HG03139 (cell line): ENCODE results near the gene NUDT16L1.
A peak's percentile ranks its signal among the peaks of the same experiment; 100 is the strongest.
"Not testable (repeated sequence)": the region's sequence is repeated elsewhere in the genome, so short reads cannot be mapped to it uniquely, and the experiment has no call there.

Source experiments
- ATAC-seq: cut with Tn5 transposase; IDR thresholded peaks from one replicate; pipeline ENCODE4 v1.9.1; 2021; ENCODE audit not compliant: unreplicated experiment

Gene NUDT16L1

DNA sequence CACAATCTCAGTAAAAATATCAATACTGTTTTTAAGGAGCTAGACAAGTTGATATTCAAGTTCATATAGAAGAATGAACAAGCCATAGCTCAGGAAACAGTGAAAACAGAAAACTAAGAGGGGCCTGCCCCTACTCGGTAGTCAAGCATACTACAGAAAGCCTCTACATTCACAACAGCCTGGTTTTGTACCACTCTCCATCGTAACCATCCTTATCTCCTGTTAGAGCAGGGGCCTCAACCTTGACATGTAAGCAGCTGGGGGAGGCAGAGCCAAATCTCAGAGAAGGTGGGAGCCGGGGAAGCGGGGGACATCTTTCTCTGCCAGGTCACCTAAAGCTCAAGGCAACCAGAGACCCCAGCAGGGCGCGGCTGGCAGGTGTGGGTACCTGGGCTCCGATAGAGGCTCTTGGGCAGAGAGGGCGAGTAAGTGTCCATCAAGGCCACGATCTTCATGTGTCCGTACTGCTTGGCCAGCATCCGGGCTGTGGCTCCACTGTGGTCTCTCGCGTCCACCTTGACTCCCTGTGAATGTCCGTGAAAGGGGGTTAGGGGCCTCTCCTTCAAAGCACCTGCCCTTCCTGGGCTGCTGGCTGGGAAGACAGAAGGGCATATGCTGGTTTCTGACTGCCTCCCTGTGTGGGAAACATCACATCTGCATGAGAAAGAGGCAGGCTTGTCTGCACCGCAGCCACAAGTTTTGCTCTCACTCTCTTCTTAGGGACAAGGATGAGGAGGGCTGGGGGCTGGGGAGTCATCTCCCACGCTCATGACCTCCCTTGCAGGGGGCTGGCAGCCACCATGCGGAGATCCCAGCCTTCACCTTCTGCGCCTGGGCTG lies 20.5 kb downstream of the NUDT16L1 start:
- no peak for ATAC-seq

GRCh38 chr16:4714996-4715395 lies 21.6 kb downstream of the NUDT16L1 start:
- no peak for ATAC-seq

DNA sequence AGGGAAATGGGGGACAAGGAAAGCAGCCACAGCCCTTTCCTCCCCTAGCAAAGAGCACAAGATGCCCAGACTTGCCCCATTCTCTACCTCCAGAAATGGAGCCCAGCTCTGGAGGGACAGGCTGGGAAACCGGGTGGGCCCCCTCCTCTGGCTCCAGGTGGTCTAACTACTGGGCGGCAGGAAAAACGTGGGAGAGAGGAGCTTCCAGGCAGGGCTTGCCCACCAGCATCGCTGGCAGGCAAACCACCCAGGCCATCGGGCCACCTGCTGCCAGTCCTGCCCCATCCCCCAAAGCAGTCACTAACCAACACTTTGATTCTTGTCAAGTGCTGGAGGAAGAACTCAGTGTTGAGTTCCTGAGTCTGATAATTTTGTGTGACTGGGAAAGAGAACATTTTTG lies 25.1 kb downstream of the NUDT16L1 start:
- no peak for ATAC-seq

GRCh38 chr16:4723071-4723767 lies 29.9 kb downstream of the NUDT16L1 start:
- no peak for ATAC-seq

DNA sequence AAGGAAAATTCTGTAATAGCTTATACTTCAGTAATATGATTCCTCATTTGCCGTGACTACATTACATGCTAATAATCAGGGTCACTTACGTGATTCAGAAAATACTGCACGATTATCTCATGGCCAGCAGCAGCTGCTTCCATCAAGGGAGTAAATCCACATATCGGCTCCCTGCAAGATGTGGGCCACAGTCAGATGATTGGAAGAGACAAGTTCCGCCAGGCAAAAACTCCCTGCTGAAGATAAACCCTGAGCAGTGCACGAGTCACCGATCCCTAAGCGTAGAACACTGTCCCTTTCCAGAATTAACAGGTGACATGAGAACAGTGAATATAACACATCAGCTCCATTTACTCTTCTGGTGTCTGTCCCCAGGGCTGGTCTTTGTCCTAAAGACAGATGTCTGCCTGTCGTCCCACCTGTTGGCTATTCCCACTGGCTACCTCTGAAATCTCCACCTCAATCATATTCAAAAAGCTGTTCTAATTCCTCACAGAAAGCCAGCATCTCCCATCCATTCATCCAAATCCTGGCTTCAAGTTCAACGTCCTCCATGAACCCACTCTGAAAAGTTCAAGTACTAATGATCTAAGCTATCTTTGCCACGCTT lies 31.4 kb downstream of the NUDT16L1 start:
- no peak for ATAC-seq

- ATAC-seq: no peak
Observed at GRCh38 chr16:4726616-4727015, 33.3 kb downstream of the NUDT16L1 start.

- ATAC-seq: no peak
Observed at GRCh38 chr16:4728676-4729075, 35.3 kb downstream of the NUDT16L1 start.

DNA sequence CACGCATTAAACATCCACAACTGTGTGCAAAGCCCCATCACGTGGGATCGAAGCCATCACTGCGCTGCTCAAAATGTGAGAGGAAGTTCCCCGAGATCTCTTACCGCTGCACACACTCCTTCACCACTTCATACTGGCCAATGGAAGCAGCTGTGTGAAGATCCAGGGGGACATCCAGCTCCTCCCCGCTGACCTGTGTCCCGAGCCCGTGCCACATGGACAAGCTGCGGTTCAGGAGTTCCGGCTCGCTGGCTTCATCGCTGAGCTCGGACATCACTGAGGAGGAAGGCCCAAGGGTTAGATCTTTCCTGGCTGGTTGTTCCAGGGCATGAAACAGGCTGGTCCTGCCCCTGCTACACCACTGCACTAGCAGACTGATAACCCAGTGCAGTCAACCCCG lies 36.5 kb downstream of the NUDT16L1 start:
- ATAC-seq: no peak

DNA sequence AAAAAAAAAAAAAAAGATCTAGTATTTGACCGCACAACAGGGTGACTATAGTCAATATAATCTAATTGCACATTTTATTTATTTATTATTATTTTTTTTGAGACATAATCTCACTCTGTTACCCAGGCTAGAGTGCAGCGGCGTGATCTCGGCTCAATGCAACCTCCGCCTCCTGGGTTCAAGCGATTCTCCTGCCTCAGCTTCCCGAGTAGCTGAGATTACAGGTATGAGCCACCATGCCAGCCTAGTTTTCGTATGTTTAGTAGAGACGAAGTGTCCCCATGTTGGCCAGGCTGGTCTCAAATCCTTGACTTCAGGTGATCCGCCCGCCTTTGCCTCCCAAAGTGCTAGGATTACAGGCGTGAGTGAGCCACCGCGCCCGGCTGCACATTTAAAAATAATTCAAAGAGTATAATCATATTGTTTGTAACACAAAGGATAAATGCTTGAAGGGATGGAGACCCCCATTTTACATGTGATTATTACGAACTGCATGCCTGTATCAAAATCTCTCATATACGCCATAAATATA lies 39.9 kb downstream of the NUDT16L1 start:
- ATAC-seq: no peak

- ATAC-seq: no peak
Observed at GRCh38 chr16:4733747-4734062, 40.3 kb downstream of the NUDT16L1 start.

- peak; percentile 73 for ATAC-seq
Observed at GRCh38 chr16:4734063-4734729, 40.8 kb downstream of the NUDT16L1 start, which contains the start of the genes ANKS3 and DNAAF8. Gene ANKS3, minus strand, starts transcription at chr16:4734271. Its CDS starts 4,122 bp downstream, at chr16:4730149. Gene DNAAF8, plus strand, starts transcription at chr16:4734537. Its CDS starts 1,978 bp downstream, at chr16:4736515.

DNA sequence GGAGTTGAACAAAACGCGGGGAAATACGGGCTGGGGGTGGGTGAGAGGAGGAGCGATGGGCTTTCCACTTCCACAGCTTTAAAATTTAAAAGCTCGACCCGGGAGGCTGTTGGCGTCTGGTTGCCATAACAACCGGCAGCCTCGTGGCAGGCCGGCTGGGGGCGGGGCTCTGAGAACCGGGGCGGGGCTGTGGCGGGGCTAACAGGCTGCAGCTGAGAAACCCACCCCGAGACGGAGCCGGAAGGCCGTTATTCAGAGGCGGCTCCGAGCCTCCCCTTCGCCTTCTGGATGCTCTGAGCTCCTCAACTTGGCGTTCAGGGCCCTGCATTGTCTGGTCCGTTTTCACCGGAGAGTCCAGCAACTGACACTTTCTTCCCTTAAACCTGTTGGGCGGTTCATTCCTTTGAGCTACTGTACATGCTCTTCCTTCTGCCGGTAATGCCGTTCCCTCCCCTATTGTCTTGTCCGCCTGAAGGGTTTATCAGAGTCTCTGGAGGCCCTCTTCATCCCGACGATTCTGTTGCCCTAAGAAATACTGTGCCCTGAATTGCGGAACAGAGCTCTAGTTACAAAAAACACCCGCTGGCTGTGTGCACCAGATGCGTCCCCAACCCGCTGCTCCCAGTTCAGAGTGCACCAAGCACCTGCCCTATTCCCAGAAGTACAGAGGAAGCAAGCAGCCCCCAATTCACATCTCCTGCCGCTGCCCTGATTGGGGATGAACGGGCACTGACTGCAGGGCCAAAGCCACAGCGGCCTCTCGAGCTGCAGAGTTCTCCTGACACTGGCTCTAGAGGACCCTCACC lies 41.6 kb downstream of the NUDT16L1 start:
- ATAC-seq: peak; percentile 45

DNA sequence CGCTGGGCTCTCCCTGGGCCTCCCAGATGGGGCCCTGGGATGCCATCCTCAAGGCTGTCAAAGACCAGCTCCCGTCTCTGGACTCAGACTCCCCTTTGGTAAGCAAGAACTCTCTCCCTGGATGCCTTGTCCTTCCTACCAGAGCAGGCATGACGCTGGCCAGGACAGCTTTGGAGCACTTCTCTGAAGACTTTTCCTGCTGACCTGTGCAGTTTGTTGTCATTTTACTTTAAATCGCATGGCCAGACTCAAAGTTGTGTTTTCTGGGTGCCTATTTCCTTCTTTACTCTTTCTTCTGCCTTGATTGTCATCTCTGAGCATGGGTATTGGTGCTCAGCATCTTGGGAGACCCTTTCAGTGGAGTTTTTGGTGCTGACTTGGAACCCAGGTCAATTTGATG lies 43.2 kb downstream of the NUDT16L1 start:
- ATAC-seq: no peak

DNA sequence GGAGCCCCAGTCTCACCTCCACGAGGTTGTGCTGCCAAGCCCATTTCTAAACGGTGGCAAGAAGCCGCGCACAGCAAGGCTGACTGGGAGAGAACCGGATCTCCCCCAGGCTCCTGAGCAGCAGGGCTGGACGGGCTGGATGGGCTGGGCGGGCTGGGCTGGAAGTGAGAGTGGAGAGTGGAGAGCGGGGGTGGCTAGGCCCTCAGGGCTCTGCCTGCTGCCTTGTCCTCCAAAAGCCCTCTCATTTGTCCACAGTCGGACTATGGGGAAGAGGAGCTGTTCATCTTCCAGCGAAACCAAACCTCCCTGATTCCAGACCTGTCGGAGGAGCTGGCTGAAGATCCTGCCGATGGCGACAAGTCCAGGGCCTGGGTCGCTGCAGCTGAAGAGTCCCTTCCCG lies 44.2 kb downstream of the NUDT16L1 start:
- ATAC-seq: no peak

DNA sequence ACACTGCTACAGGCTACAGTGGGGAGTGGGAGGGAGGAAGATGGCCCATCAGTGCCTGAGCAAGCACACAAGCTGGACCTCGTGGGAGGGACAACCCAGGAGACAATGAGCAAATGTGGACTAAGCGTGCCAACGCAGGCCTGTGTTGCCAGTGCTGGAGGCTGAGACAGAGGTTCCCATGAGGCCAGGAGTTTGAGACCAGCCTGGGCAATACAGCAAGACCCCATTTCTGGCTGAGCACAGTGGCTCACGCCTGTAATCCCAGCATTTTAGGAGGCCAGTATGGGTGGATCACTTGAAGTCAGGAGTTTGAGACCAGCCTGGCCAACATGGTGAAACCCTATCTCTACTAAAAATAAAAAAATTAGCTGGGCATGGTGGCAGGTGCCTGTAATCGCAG lies 45.0 kb downstream of the NUDT16L1 start:
- not testable (repeated sequence) for ATAC-seq

- no peak for ATAC-seq
Observed at GRCh38 chr16:4743226-4743878, 50.0 kb downstream of the NUDT16L1 start.

DNA sequence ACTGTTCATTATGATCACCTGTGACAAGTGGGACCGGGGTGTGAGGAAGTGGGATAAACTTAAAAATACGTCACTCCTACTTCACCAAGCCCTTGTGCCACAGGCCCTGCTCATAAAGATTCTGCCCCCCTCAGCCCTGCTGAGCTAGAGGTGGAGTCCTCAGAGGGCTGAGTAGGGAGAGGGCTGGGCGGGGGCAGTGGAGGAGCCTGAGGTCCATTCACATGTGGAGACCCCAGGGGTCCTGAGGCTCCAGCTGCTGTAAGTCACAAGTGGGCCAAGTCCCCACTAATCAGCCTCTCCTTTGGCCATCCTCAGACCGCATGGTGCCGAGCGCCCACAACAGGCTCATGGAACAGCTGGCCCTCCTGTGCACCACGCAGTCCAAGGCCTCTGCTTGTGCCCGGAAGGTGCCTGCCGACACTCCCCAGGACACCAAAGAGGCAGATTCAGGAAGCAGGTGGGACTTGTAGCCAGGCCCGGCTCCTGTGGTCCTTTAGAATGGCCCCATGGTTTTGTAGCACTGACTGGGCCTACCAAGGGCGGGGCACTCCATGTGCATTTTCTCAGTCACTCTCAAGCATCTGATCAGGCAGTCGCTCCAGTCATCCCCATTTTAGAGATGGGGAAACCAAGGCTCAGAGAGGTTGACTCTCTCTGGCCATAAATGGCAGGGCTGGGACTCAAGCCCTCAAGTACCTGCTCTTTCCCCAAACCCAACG lies 51.4 kb downstream of the NUDT16L1 start:
- no peak for ATAC-seq

- no peak for ATAC-seq
Observed at GRCh38 chr16:4745274-4745569, 51.9 kb downstream of the NUDT16L1 start.
